ENCODE data around the gene RNU4-1.

The RNU4-1 gene

DNA sequence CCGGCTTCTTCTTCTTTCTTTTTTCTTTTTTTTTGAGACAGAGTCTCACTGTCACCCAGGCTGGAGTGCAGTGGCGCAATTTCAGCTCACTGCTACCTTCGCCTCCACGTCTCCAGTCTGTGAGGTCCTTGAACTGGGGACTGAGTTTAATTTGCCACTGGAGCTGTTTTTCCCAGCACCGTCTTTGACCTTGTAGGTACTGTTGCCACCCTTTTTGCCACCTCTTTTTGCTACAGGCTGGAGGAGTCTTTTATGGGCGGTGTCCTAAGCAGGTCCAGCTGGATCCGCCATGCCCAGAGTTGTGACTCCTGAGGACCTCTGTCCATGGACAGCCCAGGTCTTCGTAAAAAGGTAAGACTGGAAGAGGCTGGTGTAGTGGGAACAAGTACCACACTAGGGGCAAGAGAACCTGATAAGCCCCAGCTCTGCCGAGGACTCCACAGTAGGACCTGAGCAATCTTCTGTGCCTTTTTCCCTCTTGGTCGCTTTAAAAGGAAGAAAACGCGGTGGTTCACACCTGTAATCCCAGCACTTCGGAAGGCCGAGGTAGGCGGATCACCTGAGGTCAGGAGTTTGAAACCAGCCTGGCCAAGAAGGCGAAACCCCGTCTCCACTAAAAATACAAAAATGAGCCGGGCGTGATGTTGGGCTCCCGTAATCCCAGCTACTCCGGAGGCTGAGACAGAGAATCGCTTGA is 2.3 kb downstream of the RNU4-1 start:
- DNase-seq (peak; percentile 45), ATAC-seq (no peak)

DNA sequence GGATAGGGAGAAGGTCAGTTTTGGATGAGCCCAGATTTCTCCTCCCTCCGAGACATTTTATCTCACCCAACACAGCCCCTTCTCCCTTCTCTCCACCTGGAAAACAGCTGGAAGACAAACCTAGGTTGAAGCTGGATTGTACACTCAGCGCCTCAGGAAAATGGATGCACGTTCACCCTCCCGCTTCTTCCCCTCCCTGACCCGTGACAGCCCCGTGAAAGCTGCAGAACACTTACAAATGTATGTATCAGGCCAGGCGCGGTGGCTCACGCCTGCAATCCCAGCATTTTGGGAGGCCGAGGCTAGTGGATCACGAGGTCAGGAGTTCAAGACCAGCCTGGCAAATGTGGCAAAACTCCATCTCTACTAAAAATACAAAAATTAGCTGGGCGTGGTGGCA is 5.5 kb downstream of the RNU4-1 start:
- DNase-seq (no peak), ATAC-seq (no peak)

DNA sequence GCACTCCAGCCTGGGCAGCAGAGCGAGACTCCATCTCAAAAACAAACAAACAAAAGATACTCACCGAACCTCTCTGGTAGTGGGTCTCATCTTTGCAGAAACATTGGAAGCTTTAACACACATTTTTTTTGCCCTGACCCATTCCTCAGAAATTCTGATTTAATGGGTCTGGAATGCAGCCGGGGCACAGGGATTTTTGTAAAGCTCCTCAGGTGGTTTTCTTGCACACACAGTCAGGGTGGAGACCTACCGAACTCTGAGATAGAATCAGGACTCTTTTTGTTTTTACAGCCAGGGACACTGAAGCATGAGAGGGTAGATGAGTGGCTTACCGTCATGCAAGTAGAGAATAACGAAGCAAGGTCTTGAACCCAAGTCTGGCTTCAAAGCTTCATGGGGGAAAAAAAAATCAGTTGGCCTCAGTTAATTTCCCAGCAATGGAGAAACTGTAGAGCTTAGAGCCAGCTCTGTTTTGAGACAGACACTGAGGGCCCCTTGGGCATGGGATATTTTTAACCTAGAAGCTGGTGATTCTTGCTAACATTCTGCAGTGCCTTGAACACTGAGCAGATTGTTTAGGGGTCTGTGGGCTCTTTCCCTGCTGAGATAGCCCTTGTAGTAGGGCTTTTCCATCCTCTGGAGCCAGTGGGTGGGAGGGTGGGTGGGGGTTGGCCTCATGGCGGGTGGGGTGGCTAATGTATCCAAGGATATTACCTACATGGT is 6.1 kb downstream of the RNU4-1 start:
- DNase-seq = no peak
- ATAC-seq = no peak

DNA sequence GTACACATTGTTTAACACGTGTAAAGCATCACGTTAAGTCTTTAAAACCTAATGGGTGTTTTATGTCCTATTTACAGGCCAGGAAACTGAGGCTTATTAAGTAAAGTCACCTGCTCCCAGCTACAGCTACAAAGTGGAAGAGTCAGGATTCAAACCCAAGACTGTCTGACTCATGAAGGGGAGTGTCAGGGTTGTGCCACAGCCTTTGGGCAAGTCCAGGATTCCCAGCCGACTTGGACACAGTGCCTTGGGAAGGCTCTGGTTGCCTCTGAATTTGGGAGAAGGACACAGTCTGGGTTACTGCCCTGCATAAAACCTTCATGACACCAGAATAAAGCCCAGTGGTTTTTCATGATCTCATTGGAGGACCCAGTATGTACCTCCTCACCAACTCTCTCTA is 8.7 kb downstream of the RNU4-1 start:
- DNase-seq (no peak), ATAC-seq (no peak)

DNA sequence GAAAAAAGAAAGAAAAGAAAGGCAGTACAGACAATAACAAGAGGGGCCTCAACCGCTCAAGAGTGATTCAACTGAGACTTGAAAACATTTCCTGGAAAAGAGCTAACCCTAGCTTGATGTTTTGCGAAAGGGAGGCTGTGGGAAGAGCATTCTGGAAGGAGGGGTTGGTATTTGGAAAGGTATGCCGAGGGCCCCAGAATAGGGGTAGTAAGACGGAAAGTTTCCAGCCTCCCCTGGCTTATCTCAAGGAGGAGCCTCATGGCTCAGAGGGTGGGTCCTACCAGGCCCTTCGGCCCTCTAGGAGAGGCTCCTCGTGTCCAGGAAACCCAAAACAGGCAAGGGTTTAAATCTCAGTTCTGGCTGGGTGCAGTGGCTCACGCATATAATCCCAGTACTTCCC is 9.7 kb downstream of the RNU4-1 start:
- DNase-seq (no peak), ATAC-seq (no peak)

DNA sequence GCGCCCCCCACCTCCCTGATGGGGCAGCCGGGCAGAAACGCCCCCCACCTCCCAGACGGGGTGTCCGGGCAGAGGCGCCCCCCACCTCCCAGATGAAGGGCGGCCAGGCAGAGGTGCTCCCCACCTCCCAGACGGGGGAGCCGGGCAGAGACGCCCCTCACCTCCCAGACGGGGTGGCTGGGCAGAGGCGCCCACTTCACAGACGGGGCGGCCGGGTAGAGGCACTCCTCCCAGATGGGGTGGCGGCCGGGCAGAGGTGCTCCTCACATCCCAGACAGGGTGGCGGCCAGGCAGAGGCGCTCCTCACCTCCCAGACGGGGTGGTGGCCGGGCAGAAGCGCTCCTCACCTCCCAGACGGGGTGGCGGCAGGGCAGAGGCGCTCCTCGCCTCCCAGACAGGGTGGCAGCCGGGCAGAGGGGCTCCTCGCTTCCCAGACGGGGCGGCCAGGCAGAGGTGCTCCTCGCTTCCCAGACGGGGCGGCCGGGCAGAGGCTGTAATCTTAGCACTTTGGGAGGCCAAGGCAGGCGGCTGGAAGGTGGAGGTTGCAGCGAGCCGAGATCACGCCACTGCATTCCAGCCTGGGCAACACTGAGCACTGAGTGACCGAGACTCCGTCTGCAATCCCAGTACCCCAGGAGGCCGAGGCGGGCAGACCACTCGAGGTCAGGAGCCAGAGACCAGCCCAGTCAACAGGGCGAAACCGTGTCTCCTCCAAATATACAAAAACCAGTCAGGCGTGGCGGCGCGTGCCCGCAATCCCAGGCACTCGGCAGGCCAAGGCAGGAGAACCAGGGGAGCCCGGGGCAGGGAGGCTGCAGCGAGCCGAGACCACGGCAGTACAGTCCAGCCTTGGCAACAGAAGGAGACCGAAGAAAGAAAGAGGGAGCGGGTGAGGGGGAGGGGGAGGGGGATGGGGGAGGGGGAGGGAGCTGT is 14.6 kb downstream of the RNU4-1 start:
- no peak for ATAC-seq
- DNase-seq = no peak

DNA sequence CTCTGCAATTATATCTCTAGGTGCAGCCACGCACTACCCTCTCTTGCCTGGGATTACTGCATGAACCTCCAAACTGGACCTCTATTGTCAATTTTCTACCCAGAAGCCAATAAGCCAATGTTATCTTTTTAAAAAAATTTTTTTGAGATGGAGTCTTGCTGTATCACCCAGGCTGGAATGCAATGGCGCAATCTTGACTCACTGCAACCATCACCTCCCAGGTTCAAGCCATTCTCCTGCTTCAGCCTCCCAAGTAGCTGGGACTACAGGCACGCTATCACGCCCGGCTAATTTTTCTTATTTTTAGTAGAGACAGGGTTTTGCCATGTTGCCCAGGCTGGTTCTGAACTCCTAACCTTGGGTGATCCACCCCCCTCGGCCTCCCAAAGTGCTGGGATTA is 16.3 kb downstream of the RNU4-1 start:
- no peak for ATAC-seq
- no peak for DNase-seq

DNA sequence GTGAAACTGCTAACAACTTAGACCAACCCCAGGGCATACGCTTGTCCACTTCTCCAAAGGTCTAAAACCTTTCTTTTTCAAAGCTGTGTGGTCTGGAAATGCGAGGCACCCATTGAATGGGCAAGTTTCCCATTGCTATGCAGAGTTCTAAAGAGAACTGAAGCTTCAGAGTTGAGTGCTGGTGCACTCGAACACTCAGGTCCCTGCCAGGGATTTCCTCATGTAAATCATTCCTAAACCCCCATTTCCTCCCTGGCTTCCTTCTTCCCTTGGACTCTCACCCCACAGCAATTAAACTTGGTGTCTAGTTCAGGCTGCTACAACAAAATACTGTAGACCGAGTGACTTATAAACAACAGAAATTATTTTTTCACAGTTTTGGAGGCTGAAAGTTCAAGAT is 25.3 kb downstream of the RNU4-1 start:
- ATAC-seq = no peak
- no peak for DNase-seq

DNA sequence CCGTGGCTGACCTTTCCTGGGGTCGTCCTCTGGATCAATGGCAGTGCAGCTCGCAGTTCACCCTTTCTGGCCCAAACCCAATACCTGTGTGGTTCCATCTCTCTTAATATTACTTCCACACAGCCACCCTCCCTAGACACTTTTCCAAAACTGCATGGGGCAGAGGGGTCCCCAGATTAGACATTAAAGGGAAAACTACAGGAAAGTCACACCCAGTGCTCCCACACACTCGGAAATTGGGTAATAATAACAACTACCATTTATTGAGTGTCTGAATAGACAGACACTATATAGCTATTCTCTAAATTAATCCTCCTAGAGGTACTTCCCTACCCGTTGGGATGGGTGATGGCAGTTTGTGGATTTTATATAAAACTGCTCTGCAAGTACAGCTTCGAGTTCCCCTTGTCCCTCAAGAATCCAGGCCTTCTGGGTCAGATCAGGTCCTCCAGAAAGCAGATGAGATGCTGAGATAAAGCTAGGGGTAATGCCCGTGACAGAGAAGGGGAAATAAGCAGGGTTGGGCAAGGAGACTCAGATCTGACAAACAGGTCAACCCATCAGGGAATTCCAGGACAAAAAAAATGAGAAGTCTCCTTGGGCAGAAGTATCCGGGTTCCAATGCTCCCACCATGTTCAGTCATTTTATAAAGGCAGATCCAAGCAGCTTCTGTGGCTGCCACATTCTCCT is 26.7 kb downstream of the RNU4-1 start:
- DNase-seq (no peak), ATAC-seq (no peak)

DNA sequence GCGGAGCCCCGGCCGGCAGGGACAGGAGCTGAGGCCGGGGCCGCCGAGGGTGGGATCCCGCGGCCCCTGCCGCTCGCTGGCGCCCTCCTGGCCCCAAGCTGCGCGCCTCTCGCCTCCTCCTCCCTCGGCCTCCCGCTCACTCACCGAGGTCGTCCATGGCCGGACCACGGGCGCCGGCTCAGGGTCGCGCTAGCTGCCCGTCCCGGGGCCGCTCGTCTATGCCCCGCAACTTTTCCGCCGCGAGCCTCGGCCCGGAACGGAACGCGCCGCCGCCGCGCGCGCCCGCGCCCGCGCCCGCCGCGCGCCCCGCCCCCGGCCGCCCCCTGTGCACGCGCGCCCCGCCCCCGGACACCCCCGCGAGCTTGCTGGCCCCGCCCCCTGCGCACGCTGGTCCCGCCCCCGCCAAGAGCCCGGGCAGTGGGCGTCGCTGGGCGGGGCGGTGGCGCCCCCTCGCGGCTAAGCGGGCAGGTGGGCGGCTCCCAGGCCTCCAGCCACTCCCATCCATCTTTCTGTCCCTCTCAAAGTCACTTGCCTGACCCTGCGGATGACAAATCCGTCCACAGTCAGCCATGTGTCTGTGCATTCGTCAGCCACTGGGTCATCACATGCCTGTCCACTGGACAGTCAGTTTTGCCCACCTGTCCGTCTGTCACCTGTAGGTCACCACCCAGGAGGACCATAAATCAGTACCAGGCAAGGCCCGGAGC is 27.4 kb downstream of the RNU4-1 start, which contains the start of gene PXN:
PXN (minus strand) TSS at position 258 of the 707 bp plus-strand sequence; CDS start at position 157, 101 bp downstream.
- peak; percentile 77 for ATAC-seq
- peak; percentile 95 for DNase-seq

DNA sequence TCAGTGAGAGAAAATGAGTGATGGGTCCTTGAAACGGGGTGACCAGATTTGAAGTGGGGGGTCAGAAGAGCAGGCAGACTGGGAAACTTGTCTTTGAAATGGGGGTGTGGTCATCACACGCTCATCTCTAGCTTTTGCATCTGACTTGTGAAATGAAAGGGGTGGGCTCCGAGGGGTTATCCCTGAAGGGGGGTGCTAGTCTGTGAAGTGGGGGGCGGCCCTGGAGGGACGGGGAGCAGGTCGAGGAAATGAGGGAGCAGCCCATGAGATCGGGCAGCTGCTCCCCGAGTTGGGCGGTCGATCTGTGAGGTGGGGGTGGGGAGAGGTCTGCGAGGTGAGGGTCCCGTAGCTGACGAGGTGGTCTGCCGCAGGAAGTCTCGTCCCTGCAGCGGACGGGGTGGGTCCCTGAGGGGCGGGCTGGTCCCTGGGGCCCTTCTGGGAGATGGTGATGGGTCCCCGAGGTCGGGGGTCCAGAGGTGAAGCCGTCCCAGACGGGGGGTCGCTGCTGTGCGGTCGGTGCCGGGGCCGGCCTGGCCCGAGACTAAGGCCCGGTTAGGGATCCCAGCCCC is 28.0 kb downstream of the RNU4-1 start:
- no peak for ATAC-seq
- DNase-seq = no peak

DNA sequence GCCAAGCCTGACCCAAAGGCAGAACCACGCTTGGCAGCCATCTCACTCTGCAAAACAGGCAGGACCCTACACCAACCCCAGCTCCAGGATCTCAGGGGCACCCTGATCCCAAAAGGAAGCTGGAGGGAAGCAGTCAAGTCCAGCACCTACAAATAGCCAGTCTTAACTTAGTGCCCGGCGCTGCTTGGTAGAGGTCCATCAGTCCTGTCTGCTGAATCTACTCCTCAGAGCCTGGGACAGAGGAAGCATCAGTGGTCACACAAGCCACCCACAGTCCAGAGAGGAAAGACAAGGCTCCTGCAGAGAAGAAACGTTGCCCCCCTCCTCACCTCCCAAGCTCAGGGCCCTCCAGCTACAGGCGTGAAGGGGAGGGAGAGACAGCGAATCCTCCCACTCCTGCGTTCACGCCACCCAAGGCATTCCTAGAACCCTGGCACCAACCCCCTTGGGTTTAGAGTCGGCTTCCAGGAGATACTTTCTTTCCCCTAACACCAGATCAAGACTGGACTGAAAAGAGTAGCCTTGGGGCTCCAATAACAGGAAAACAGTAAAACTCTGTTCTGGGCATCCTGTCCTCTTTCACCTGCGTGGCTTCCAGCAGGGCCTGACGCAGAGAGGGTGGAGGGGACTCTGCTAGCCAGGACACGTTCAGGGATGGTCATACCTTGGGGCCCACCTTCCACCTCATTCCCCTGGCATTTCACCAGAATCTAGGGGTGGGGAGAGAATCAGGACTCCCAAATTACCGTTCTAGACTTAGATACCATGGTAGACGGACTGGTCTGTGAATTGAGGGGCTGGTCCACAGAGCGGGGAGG is 28.7 kb downstream of the RNU4-1 start:
- no peak for DNase-seq
- ATAC-seq = no peak

DNA sequence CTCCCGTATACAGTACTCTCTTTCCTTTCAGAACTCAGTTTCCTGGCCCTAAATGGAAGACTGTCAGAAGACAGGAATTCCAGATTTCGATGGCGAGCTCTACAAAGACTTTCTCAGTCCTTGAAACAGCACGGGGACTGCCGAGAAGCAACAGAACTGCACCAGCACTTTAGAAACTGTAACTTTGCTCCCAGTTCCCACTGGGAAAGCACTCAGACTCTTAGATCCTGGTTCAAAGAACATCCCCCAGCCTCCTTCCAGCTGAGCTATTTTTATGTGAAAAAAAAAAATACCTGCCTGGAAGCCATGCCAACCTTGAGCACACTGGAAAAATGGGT is 29.3 kb downstream of the RNU4-1 start:
- DNase-seq = no peak
- no peak for ATAC-seq

DNA sequence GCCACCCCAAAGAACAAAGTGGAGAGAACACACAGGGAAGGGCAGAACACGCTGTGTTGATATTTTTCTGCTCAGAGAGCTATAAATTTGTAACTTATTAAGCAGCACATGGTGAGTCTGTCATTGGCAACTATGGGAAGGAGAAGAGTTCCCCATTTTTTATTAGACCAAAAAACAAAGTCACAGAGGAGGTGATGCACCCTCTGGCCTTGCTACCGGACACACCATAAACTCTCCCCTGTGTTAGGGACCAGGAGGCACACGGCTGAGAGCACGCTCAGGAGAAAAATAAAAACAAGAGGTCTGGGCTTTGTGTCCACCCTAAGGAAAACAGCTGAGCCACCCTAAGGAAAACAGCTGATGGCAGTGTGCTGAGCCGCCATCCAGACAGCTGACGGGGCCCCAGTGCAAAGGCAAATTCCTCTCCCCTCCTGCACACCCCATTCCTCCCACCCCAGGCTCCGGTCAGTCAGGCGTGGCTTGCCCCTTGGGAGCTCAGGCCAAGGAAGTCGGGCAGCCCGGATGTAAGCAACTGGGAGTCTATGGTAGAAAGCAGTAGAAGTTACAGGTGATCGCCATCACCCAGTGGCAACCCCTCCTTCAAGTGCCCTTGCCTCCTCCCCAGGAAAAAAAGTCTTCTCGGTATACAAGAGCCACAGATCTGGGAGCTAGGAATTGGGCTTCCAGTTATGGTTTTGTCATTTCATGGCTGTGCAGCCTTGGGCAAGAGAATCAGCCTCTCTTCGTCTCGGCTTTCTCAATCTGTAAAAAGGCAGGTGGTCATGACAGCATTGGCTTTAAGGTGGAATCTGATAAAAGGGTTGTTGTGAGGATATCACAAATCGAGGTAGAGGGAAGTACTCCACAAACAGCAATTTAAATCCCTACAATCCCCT is 29.9 kb downstream of the RNU4-1 start:
- DNase-seq (no peak), ATAC-seq (no peak)

DNA sequence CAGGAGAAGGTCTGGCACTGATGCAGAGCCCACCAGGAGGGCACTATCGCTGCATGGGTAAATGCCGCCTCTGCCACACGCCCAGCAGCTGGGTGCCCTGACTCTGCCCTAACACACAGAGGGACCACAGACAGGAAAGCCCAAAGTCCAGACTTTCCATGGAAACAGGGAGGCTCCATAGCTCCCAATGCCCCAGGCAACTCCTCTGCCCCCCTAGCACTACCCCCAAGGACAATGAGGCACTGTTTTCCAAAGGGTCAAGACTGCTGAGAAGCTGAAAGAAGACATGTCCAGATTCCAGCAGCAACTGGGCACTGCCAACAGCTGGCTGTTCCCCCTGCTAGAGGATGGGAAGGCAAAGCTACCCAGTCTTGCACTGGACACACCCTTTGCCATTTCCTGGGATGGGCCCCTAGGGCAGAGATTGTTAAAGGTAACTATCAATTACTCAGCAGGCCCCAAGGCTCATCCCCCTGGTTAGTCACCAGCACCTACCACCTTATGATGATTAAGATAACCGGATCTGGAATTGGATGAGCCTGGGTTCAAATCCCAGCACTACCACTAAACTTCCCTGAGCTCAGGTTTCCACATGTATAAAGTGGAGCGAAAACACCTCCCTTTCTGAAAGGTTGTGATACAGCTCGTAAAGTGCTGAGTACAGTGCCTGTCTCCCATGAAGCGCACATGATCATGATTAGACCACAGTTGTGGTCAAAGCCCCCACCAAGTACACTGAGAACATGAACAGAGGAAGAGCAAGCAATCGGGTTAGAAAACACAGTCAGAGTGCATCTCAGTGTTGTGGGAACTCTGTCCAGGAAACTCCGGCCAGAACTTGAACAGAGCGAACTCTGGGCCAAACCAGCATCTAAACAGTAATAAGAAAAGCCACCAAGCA is 30.8 kb downstream of the RNU4-1 start:
- DNase-seq (peak; percentile 33), ATAC-seq (peak; percentile 60)

DNA sequence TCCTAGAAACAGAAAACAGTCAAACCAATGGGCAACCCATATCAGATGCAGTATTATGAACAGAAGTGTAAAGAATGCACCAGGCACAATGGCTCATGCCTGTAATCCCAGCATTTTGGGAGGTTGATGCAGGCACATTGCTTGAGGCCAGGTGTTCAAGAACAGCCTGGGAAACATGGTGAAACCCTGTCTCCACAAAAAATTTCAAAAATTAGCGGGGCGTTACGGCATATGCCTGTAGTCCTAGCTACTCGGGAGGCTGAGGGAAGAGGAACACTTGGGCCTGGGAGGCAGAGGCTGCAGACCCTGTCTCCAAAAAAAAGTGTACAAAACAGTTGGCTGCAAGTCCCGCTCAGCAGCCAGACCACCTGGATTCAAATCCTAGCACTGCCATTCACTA is 32.4 kb downstream of the RNU4-1 start:
- no peak for ATAC-seq

DNA sequence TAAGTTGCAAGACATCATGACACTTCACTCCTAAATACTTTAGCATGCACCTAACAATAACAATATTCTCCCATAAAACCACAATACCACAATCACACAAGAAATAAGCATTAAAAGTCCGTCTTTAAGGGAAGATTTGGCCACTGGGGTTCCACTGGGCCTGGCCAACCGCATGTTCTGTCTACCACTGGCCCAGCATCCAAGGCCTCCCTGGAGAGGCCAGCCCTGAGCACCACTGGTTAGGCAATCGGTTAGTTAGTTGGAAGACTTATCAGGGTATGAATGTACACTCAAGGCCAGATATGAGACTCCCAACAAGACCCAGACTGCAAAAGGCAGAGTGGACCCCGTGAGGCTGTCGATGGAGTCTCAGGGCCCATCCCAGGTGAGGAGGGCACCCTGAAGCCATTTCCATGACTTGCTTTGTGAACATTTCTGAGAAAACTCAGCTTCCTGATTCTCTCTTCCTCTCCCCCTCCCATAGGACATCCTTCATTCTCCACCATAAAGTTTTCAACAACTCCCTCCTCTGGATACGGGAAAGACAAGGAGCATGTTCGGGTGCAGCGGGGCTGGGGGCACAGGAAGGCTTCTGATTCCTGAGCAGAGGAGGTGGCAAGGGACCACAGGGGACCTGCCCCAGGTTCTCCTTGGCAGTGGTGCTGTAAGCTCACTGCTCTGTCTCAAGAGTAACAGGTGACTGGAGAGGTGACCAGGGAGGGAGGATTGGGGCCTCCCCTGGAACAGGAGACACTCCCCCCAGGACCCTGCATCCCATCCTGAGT is 33.4 kb downstream of the RNU4-1 start:
- ATAC-seq (no peak), DNase-seq (no peak)

More for the DNA sequence above, 32.4 kb downstream of the RNU4-1 start:
- no peak for DNase-seq

All from stimulated activated naive CD8-positive, alpha-beta T cell treated with anti-CD3 and anti-CD28 coated beads, Interleukin-15, Interleukin-2, amounts not matched to agents 100 U/mL and 50 U/mL, for 24 hours (primary cell).